Measurements from ENCODE around the gene AKAP9. TPM values are rescaled to one million over a fixed set of nuclear protein-coding genes. Genes with fewer than 3 reads are reported as not detected.

Gene AKAP9
- total and polyA plus RNA-seq, 12 donors, result 22.7 to 122 (median 54.0) TPM

DNA sequence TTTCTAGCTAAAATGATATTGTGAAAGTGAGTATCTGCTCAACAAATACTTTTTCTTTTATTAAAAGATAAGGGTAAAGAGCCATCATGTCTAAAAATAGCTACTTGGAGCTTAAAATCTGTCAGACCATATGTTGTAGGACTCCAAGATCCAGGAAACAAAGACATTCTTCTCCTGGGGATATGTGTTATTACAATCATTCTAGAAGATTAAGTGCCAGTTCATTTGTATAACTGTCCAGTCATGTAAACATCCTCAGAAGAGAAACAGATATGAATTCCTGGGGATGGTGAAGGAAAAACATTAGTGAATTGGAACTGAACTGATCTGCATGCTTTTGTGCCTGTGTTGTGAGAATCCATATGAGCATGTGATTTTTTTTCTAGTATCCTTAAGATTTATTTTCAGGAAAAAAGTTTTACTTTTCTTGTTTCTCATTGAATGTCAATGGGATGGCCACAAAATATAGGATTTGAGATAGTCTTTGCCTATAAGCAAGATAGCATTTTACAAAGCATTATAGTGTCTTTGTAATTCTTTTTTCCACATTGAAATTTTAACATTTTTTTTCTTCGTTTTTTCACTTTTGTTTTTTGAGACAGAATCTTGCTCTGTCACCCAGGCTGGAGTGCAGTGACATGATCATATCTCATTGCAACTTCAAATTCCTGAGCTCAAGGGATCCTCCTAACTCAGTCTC is 45.7 kb upstream of the AKAP9 start:
- Histone ChIP-seq H3K9me3 (replicated peaks in 1 of 3) (no peaks in the 10 kb centered on the region), H3K4me3 (no peak overlapping the region), H3K4me1 (replicated peaks in 1 of 2) (no peaks in the 10 kb centered on the region), H3K27me3 (no peaks in the 10 kb centered on the region), H3K36me3 (replicated peaks in 1 of 2) (no peaks in the 10 kb centered on the region), H3K27ac (no peak overlapping the region)
- 33 to 62% (median 46%) methylated on average over 1 of the region's 1 CpG for WGBS, 4 donors
- DNase-seq, result no peak
- TF ChIP-seq, protein P1, sequence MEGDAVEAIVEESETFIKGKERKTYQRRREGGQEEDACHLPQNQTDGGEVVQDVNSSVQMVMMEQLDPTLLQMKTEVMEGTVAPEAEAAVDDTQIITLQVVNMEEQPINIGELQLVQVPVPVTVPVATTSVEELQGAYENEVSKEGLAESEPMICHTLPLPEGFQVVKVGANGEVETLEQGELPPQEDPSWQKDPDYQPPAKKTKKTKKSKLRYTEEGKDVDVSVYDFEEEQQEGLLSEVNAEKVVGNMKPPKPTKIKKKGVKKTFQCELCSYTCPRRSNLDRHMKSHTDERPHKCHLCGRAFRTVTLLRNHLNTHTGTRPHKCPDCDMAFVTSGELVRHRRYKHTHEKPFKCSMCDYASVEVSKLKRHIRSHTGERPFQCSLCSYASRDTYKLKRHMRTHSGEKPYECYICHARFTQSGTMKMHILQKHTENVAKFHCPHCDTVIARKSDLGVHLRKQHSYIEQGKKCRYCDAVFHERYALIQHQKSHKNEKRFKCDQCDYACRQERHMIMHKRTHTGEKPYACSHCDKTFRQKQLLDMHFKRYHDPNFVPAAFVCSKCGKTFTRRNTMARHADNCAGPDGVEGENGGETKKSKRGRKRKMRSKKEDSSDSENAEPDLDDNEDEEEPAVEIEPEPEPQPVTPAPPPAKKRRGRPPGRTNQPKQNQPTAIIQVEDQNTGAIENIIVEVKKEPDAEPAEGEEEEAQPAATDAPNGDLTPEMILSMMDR (IDR thresholded peaks at IDR 0.05), result no peak
- TF ChIP-seq POLR2A (IDR thresholded peaks at IDR 0.05), result no peak
- intact Hi-C loops (cut with DNase I), result no loop called here

DNA sequence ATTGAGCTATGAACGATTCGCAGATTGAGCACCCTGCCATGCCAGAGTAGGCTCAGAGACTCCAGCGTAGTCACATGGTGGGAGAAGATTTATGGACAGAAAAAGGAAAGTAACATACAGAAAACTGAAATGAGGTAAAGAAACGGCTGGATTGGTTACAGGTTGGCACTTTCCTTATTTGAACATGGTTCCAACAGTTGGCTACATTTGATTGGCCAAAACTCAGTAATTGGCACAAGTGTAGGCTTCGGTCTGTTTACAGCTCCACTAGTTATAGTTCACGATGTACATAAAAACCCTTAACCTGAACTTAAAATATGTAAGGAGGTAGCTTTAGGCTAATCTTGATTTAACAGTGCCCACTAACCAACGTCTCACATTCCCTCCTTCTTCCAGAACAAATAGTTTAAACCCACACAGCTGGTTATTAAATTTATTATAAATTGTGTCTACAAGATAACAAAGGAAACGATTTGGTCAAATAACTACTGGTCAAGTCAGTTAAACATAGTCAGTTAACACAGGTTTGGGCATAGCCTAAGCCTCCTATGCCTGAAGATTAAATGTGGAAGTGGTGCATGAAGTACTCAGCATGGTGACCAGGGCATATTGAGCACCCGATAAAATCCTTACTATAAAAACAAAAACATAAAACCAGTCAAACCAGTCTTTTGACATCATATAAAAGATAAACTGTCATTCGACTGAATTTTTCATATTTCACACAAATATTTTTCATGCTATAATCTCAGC is 42.2 kb upstream of the AKAP9 start:
- no peak for TF ChIP-seq POLR2A (IDR thresholded peaks at IDR 0.05)
- TF ChIP-seq, protein P1 (IDR thresholded peaks at IDR 0.05), result no peak
- intact Hi-C loops (cut with DNase I), result no loop called here
- no peak for DNase-seq
- no peaks in the 10 kb centered on the region for H3K27me3 ChIP-seq
- H3K9me3 ChIP-seq (replicated peaks in 1 of 3), result no peaks in the 10 kb centered on the region
- no peaks in the 10 kb centered on the region for H3K4me1 ChIP-seq (replicated peaks in 1 of 2)
- WGBS, 4 donors, result 73 to 79% (median 75%) methylated on average over 10 of the region's 10 CpGs
- H3K36me3 ChIP-seq (replicated peaks in 1 of 2), result no peaks in the 10 kb centered on the region
- H3K27ac ChIP-seq, result no peak overlapping the region
- H3K4me3 ChIP-seq, result no peak overlapping the region

GRCh38 chr7:91899563-91899962 is 41.1 kb upstream of the AKAP9 start:
- H3K36me3 ChIP-seq (replicated peaks in 1 of 2), result no peaks in the 10 kb centered on the region
- 69 to 80% (median 73%) methylated on average over 1 of the region's 1 CpG for WGBS, 4 donors
- H3K4me3 ChIP-seq, result no peak overlapping the region
- H3K9me3 ChIP-seq (replicated peaks in 1 of 3), result no peaks in the 10 kb centered on the region
- no peak overlapping the region for H3K27ac ChIP-seq
- H3K4me1 ChIP-seq (replicated peaks in 1 of 2), result no peaks in the 10 kb centered on the region
- DNase-seq, result no peak
- H3K27me3 ChIP-seq, result no peaks in the 10 kb centered on the region
- intact Hi-C loops (cut with DNase I), result no loop called here
- TF ChIP-seq, protein P1 (IDR thresholded peaks at IDR 0.05), result no peak
- no peak for TF ChIP-seq POLR2A (IDR thresholded peaks at IDR 0.05)

DNA sequence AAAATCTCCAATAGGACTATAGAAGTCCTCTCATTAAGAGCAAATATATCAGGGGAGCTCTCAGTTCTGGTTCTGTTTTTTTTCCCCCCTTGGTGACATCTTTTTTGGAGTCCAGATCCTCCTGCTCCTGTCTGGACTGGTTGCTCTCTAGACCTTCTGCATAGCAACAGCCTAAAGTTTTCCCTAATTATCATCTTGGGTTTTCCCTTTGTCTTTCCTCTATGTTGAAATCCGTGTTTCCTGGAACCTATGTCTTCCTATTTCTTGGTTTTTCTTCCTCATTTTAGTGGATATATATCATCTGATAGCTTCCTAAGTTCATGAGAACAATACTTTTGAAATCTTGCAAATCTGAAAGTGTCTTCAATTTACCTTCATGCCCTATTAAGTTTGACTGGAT is 30.5 kb upstream of the AKAP9 start:
- 66 to 76% (median 71%) methylated on average over 1 of the region's 1 CpG for WGBS, 4 donors
- H3K4me3 ChIP-seq, result no peak overlapping the region
- no peak overlapping the region for H3K27ac ChIP-seq
- H3K4me1 ChIP-seq (replicated peaks in 1 of 2), result no peaks in the 10 kb centered on the region
- DNase-seq, result no peak
- no peaks in the 10 kb centered on the region for H3K36me3 ChIP-seq (replicated peaks in 1 of 2)
- no peaks in the 10 kb centered on the region for H3K27me3 ChIP-seq
- H3K9me3 ChIP-seq (replicated peaks in 1 of 3), result no peaks in the 10 kb centered on the region
- intact Hi-C loops (cut with DNase I), result no loop called here
- TF ChIP-seq, protein P1 (IDR thresholded peaks at IDR 0.05), result no peak
- no peak for TF ChIP-seq POLR2A (IDR thresholded peaks at IDR 0.05)
